AG09319 (cell line): ENCODE results near the gene INPP4B.

ENCODE experiments used
- DNase-seq: peaks from one replicate; pipeline ENCODE4 v3.0.0-alpha.2; 2010; ENCODE audit warnings: low read depth; ENCODE audit errors: extremely low read depth
- TF ChIP-seq, protein P1 (sequence below): IDR thresholded peaks from 2 replicates; pipeline ENCODE4 v1.5.1; 2011; ENCODE audit warnings: low read depth, mild to moderate bottlenecking, inconsistent platforms, low read length, moderate library complexity

INPP4B gene

DNA sequence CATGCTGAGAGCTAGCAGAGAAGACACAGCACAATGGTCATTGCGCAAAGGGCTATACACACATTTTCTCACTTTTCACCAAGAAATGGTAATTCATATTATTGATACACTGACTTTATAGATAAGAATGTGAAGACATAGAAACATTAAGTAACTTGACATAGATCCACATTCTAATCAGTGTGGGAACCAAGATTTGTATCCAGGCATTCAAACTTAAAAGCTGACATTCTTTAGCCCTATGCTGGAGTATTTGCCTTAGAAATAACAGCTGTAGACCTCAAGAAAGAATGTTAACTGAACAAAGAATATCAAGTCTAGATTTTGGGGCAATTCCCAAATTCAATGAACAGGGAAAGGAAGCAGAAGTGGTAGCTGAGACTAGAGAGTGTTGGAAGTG is 824.9 kb downstream of the INPP4B start:
- TF ChIP-seq, protein P1, sequence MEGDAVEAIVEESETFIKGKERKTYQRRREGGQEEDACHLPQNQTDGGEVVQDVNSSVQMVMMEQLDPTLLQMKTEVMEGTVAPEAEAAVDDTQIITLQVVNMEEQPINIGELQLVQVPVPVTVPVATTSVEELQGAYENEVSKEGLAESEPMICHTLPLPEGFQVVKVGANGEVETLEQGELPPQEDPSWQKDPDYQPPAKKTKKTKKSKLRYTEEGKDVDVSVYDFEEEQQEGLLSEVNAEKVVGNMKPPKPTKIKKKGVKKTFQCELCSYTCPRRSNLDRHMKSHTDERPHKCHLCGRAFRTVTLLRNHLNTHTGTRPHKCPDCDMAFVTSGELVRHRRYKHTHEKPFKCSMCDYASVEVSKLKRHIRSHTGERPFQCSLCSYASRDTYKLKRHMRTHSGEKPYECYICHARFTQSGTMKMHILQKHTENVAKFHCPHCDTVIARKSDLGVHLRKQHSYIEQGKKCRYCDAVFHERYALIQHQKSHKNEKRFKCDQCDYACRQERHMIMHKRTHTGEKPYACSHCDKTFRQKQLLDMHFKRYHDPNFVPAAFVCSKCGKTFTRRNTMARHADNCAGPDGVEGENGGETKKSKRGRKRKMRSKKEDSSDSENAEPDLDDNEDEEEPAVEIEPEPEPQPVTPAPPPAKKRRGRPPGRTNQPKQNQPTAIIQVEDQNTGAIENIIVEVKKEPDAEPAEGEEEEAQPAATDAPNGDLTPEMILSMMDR: no peak
- no peak for DNase-seq

DNA sequence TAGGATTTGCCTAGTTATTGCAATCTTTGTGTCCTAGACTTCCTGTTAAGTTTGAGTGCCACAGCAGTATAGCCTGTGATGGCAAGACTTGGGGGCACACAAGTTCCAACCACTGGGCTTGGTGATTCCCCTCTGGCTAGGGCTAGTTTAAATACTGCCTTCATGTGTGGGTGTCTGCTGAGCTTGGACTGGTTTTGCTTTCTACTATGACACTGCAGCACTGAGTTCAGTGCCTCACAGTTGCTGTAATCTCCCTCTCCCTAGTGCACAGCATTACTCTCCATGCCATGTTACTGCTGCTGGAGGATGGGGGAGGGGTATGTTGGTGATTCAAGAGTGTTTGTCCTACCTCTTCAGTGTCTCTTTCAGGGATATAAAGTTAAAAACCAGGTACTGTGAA is 830.1 kb downstream of the INPP4B start:
- TF ChIP-seq, protein P1: no peak
- no peak for DNase-seq

DNA sequence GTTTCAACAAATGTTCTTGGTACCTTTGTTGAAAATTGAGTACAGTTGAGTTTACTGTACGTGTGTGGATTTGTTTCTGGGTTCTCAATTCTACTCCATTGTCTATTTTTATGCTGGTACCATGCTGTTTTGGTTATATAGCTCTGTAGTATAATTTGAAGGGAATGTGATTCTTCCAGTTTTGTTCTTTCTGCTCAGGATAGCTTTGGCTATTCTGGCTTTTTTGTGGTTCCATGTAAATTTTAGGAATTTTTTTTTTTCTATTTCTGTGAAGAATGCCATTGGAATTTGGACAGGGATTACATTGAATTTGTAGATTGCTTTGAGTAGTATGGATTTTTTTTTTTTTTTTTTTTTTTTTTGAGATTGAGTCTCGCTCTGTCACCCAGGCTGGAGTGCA is 836.4 kb downstream of the INPP4B start:
- TF ChIP-seq, protein P1: no peak
- DNase-seq: no peak

DNA sequence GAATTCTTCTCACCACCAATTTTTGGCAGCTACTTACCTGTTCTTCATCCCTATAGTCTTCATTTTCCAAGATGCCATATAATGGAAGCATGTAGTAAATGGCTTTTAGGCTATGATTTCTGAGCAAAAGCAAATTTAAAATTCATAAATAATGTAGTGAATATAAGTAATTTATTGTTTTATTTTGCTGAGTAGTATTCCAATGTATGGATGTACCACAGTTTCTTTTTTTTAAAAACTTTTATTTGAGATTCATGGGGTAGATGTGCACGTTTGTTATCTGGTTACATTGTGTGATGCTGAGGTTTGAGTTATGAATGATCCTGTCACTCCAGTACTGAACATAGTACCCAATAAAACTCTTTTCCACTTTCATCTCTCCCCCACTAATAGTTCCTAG is 840.6 kb downstream of the INPP4B start:
- DNase-seq: no peak
- TF ChIP-seq, protein P1: no peak

DNA sequence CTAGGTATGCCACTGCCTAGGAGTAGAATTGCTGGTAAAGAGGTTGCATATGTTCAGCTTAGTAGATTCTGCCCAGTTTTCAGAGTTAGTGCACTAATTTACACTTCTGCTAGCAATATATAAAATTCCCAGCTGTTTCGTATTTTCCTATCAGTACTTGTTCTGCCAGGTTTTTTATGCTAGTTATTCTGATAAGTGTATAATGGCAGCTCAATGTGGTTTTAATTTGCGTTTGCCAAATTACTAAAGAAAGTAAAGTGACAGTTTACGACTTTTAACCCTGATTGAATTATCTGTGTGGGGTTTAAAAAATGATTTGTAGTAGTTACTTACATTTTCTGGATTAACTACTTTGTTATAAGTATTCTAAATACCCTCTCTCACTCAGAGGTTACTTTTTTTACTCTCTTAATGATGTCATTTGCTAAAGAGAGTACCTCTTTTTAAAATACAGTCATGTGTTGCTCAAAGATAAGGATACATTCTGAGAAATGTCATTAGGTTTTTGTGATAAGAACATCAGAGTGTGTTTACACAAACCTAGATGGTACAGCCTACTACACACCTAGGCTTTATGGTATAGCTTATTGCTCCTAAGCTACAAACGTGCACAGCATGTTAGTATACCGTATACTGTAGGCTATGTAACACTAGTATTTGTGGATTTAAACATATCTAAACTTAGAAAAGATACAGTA is 846.5 kb downstream of the INPP4B start:
- TF ChIP-seq, protein P1: no peak
- no peak for DNase-seq

DNA sequence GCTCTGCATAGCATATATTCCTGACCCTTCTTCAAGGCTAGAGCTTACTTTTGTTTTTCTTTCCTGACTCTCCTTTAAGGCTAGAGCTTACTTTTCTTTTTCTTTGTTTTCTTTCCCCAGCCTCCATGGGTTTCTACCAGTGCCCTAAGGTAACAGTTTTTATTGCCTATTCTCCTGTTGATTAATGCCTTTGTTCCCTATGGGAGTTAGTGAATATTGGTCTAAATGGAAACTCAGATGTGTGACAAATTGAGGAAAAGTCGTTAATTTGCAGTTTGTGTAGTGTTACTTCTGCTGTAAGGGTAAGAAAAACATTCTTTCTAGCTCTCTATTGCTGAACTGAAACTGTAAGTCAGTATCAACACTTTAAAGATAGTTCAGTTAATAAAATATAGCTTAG is 851.0 kb downstream of the INPP4B start:
- TF ChIP-seq, protein P1: no peak
- no peak for DNase-seq

DNA sequence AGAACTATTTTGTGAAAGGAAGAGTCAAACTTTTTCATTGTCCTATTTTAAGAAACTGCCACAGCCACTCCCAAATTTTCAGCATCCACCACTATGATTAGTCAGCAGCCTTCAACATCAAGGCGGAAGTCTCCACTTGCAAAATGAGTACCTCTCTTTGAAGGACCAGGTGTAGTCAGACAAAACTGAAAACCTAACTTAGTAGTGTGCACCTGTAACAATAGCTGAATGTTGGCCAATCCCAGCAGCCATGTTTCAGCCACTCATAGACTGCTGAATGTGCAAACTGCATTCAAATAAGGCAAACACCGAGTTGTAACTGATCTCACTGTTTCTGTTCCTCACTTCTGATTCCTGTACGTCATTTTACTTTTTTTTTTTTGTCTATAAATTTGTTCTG is 868.7 kb downstream of the INPP4B start:
- TF ChIP-seq, protein P1: no peak
- DNase-seq: no peak
